GM18505 (cell line): Measurements from ENCODE around the gene FBXW12.

Experiments used
- ATAC-seq: cut with Tn5 transposase; IDR thresholded peaks from one replicate; pipeline ENCODE4 v1.9.1; 2021; ENCODE audit not compliant: unreplicated experiment
- POLR2A ChIP-seq: IDR thresholded peaks from 4 replicates; pipeline ENCODE4 v1.6.1; 2011; ENCODE audit warnings: borderline replicate concordance; ENCODE audit not compliant: insufficient read depth, insufficient read length; ENCODE audit errors: extremely low read depth

The FBXW12 gene

GRCh38 chr3:48427630-48427962, 55.6 kb downstream of the FBXW12 start:
- no peak for ATAC-seq

GRCh38 chr3:48428088-48428571, 56.1 kb downstream of the FBXW12 start:
- TF ChIP-seq POLR2A = no peak
- no peak for ATAC-seq

More at GRCh38 chr3:48427630-48427962, 55.6 kb downstream of the FBXW12 start:
- no peak for TF ChIP-seq POLR2A

GRCh38 chr3:48428572-48429316, 56.7 kb downstream of the FBXW12 start:
- TF ChIP-seq POLR2A = no peak
- ATAC-seq = no peak

- TF ChIP-seq POLR2A = no peak
- ATAC-seq = no peak
Observed at GRCh38 chr3:48429317-48429959, 57.4 kb downstream of the FBXW12 start.

- no peak for TF ChIP-seq POLR2A
- no peak for ATAC-seq
Observed at GRCh38 chr3:48429960-48430707, 58.1 kb downstream of the FBXW12 start, which contains the start of gene PLXNB1. PLXNB1 (minus strand) TSS chr3:48430086; CDS start chr3:48424611, 5,475 bp downstream.

- no peak for TF ChIP-seq POLR2A
- no peak for ATAC-seq
Observed at GRCh38 chr3:48430708-48431101, 58.7 kb downstream of the FBXW12 start.

GRCh38 chr3:48431224-48432029, 59.4 kb downstream of the FBXW12 start:
- TF ChIP-seq POLR2A = no peak
- ATAC-seq = no peak

- no peak for TF ChIP-seq POLR2A
- no peak for ATAC-seq
Observed at GRCh38 chr3:48432411-48433371, 60.7 kb downstream of the FBXW12 start.

GRCh38 chr3:48433472-48434118, 61.6 kb downstream of the FBXW12 start:
- no peak for ATAC-seq
- no peak for TF ChIP-seq POLR2A

GRCh38 chr3:48434591-48435222, 62.7 kb downstream of the FBXW12 start:
- no peak for ATAC-seq
- no peak for TF ChIP-seq POLR2A

GRCh38 chr3:48435223-48435595, 63.2 kb downstream of the FBXW12 start:
- ATAC-seq = no peak

GRCh38 chr3:48435774-48436476, 63.9 kb downstream of the FBXW12 start:
- no peak for ATAC-seq
- TF ChIP-seq POLR2A = no peak

More at GRCh38 chr3:48435223-48435595, 63.2 kb downstream of the FBXW12 start:
- no peak for TF ChIP-seq POLR2A
